HPDE6-E6E7 (cell line): Measurements from ENCODE around the gene SEC22C.

Experiments
- DNase-seq: peaks from one replicate; pipeline ENCODE4 v3.0.0; 2011; ENCODE audit warnings: missing footprints; ENCODE audit errors: extremely low spot score

SEC22C gene

GRCh38 chr3:42498034-42498433 lies 83.7 kb downstream of the SEC22C start:
- no peak for DNase-seq
